Hematopoietic multipotent progenitor cell treated with erythropoietin and hydrocortisone succinate and interleukin-3 and kit ligand, for 4 days (in vitro differentiated cells): ENCODE results near the gene OSBPL6.
A peak's percentile ranks its signal among the peaks of the same experiment; 100 is the strongest.

Source experiments
- DNase-seq: peaks from one replicate; pipeline ENCODE4 v3.0.0-alpha.2; 2015

The OSBPL6 gene

DNA sequence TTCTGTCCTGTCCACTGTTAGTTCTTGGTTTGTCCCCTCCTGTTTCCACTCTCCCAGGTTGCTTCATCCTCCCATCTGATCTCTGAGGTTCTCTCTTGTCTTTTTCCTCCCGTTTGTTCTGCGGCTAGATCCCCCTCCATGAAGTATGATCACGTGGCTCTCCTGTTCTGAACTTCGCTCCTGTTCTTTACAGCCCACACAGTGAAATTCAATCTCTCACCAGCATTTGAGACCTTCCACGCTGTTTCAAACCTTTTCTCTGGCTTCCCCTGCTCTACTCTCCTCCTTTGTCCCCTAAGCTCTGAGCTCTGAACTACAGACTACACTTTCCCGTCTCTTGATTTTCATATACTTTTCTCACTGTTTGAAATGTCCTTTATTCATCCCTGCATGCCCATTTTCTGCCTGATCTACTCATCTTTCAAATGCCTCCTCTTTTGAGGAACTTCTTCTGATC, 83.5 kb downstream of the OSBPL6 start:
- DNase-seq: no peak

- no peak for DNase-seq
Measured at GRCh38 chr2:178279142-178279541, 84.8 kb downstream of the OSBPL6 start.

- DNase-seq: no peak
Measured at GRCh38 chr2:178279636-178280035, 85.3 kb downstream of the OSBPL6 start.

DNA sequence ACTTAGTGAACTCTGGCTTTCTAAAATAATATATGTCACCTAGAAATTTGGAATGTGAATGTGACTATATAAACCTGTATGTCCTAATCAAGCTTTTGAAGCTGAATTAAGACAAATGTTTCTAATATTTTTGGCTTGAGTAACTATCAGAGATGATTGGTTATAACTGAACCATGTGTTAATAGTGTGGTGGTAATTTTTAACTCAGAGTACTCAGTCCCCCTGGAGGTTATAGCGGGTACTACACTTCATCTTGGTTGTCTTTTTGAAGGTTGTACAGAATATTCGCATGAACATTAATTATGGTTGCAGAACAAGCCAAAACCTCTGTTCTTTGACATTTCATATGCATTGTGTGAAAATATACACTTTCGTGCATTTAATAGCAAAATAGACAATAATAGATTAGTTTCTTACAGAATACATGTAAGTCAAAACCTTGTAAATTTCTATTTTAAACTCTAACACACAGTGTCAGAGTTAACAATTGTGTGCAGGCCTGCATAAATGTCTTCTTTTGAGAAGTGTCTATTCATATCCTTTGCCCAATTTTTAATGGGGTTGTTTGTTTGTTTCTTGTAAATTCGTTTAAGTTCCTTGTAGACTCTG, 86.0 kb downstream of the OSBPL6 start:
- peak; percentile 83 for DNase-seq

DNA sequence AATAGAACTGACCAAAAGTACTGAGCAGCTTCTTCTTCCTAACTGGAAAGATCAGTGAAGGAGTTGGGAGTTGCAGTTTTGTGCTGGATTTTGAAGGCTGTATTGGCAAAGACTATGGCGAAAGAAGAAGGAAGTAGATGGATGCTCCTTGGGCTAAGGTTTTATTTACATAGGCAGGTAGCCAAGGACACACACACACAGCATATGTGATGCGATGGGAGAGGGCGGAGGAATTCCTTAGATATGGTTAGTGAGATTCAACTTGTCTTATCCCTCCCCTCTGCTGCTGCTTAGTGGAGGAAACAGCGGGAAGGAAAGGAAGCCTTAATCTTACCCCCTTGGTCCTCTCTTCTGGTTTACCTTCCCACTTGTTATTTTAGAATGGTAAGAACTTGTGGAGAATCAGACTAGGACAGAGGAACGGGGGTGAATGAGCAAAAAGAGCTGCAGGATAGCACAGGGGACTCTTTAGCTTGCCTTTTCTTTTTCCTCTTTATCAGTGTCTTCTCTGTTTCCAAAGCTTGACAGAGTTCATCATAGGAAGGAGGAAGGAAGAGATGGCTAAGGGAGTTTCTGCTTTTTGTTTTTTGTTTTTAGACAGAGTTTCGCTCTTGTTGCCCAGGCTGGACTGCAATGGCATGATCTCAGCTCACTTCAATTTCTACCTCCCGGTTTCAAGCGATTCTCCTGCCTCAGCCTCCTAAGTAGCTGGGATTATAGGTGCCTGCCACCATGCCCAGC, 87.9 kb downstream of the OSBPL6 start:
- no peak for DNase-seq

- DNase-seq: no peak
Measured at GRCh38 chr2:178283341-178283918, 89.1 kb downstream of the OSBPL6 start.

DNA sequence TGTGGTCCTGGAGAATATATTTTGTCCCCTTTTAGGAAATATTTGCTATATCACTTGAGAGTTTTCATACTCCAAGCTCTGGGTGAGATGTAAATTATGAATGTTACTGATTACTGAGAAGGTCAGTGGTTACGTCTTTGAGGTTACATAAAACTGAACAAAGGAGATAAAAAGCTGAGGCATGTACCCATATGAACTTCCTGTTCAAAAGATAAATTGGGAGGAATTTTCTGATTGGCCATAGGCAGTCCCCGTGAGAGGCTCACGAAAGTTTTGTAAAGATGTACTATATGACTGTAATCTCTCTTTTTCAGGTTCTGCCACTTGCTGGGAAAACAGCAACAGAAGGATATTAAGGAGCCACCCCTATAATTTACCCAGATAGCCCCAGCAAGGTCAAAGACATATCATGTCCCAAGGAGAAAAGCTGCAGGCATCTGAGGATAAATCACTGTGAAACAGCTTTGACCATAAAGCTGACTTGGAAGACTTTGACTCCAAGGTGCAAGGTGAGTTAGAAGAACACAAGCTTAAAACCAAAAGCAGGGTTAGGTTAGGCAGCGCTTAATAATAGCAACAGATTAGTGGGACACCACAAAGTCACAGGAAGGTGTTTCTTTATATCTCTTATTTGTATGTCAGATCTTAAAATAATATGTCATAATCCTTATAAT, 90.4 kb downstream of the OSBPL6 start:
- peak; percentile 92 for DNase-seq

- no peak for DNase-seq
Measured at GRCh38 chr2:178285287-178285615, 90.9 kb downstream of the OSBPL6 start.

DNA sequence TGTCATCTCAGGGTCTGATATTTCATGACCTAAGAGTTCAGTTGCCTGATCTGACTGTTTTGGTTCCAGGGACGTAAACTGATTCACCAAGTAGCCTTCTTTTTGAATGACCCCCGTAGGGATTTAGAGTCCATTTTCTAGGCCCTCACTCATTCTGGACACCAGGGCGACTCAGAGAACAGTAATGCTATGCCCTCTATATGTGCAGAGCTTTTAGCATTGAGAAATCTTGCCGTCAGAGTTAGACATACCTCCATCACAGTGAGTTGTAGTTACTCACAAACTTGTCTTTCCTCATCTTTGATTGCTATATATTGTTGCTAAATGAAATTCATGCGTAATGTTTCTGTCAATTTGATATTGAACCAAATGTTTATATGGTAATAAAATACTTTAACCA, 92.3 kb downstream of the OSBPL6 start:
- DNase-seq: no peak

GRCh38 chr2:178287652-178288344, 93.5 kb downstream of the OSBPL6 start:
- no peak for DNase-seq

GRCh38 chr2:178291703-178292102, 97.4 kb downstream of the OSBPL6 start:
- DNase-seq: no peak

- DNase-seq: no peak
Measured at GRCh38 chr2:178292586-178292985, 98.3 kb downstream of the OSBPL6 start.

DNA sequence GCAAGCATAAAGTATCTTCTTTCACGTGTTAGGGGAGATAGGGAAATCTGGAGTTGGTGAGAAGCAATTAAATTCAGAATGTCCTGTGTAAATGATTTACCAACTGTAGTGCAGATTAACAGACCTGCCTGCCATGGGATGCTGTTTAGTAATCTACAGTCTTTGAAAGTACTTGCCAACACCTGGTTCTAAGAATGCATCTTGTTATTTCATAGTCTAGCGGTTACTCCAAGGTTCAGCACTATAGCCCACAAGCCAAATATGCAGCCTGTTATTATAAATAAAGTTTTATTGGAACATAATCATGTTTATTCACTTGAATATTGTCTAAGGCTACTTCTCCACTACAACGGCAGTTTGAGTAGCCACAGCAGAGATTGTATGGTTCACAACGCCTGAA, 100.8 kb downstream of the OSBPL6 start:
- DNase-seq: no peak

- DNase-seq: no peak
Measured at GRCh38 chr2:178295906-178296305, 101.6 kb downstream of the OSBPL6 start.

DNA sequence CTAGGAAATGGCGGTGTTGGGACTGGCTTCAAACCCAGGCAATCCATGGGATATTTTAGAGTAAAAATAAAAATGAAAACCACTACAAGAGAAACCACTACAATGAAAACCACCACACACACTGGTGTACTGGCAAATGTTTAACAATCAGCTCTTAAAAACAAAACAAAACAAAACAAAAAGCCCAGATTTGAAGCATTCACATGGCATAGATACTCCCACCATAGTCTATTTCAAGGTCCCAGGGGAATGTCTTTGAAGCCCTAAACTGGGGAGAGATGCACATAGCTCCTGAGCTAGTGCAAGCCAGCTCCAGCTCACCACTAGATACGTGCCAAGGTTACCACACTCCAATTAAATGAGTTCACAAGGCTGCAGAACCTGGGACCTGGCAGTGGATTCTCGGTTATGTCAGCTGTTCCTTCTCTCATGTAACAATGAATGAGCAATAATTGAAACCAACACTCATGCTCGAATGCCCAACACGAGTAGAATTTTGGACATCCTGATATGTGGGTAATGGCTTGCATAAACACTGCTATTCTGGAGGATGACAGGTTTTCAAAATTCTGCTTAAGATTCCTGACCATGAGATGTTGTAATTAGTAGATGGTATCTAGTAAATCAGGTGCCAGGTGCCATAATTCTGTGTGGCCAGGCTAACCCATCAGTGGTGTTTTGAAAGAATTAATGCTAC, 102.2 kb downstream of the OSBPL6 start:
- DNase-seq: no peak

- DNase-seq: no peak
Measured at GRCh38 chr2:178297091-178297411, 102.7 kb downstream of the OSBPL6 start.

DNA sequence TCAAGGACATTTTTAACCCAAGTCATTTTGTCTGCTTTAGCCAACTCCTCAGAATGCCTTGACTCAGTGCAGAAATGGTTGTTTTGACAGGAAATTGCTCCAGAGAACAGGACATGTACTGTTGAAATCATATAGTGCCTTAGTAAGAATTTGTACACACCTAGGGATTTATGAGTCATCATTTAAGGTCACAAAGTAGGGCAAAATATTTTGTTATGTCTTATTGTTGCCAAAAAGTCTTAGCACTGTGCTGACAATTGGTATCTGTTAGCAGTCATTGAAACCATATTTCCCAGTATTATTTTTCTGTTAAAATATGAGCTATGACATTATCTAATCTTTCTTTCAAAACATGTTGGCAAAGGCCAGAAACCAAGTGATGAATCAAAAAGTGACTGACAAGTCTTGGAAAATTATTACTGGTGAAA, 104.5 kb downstream of the OSBPL6 start:
- no peak for DNase-seq

GRCh38 chr2:178301649-178302238, 107.4 kb downstream of the OSBPL6 start:
- no peak for DNase-seq

DNA sequence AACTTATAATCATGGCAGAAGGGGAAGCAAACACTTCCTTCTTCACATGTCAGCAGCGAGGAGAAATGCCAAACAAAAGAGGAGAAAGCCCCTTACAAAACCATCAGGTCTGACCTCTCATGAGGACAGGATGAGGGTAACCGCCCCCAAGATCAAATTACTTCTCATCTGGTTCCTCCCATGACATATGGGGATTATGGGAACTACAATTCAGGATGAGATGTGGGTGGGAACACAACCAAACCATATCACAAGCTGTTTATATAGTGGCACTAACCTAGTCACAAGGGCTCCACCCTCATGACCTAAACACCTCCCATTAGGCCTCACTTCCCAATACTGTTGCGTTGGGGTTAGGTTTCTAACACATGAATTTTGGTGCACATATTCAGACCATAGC, 110.0 kb downstream of the OSBPL6 start:
- no peak for DNase-seq

DNA sequence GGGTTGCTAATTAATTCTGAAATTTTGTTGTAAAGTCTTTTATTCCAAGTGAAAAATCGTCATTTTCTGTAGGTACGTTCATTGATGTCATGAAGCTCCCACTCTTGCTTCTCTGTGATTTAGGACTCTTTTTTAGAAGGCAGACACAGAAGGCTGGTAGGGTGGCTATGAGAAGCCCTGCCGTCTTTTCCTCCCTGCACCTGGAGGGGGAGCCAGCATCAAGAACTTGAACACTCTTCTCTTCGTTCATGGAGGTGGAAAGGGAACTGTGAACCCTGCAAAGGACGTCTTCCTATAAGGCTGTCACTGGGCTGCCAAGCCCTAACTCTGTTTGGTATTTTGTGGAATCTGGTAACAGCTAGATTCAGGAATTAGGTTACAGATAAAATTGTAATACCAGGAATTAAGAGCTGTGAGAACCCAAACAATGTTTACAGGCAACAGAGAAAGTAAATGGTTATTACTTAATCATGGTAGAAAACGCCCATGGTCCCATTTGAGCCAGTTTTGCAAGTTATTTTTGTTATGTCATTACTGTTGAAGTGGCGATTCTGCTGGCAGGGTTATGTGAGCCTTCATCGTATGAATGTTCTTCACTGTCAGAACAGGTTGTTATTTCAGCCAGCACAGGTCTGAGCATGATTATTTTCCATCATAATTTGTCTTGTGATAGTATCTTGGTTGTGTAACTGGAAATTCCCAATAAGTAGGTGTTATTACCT, 112.2 kb downstream of the OSBPL6 start:
- peak; percentile 83 for DNase-seq

DNA sequence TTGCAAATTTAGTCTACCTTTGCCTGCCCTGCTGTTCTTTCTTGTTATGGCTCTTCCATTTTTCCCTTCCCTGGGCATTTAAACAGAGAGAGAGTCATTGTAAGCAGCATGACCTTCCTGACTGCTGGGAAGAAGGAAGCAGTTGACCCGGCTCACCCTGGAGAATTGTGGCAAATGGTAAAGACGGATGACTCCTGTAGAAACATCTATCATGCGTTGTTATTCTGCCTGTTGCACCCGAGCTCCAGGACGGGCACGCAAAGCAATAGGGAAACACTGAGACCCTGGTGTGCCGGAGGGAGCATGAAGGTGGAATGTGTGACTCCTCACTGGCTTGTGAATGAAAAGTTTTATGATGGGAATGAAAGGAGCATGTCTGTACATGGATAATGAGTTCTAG, 113.3 kb downstream of the OSBPL6 start:
- no peak for DNase-seq

- no peak for DNase-seq
Measured at GRCh38 chr2:178309541-178309940, 115.2 kb downstream of the OSBPL6 start.
